Midbrain (tissue), 1 donor: ENCODE data around the gene PPRC1.
A peak's percentile ranks its signal among the peaks of the same experiment; 100 is the strongest.
"Not testable (repeated sequence)": the region's sequence is repeated elsewhere in the genome, so short reads cannot be mapped to it uniquely, and the experiment has no call there.

Experiments
- DNase-seq: peaks from one replicate; lab custom pipeline; 2025; lab: John Stamatoyannopoulos, UW

The PPRC1 gene

DNA sequence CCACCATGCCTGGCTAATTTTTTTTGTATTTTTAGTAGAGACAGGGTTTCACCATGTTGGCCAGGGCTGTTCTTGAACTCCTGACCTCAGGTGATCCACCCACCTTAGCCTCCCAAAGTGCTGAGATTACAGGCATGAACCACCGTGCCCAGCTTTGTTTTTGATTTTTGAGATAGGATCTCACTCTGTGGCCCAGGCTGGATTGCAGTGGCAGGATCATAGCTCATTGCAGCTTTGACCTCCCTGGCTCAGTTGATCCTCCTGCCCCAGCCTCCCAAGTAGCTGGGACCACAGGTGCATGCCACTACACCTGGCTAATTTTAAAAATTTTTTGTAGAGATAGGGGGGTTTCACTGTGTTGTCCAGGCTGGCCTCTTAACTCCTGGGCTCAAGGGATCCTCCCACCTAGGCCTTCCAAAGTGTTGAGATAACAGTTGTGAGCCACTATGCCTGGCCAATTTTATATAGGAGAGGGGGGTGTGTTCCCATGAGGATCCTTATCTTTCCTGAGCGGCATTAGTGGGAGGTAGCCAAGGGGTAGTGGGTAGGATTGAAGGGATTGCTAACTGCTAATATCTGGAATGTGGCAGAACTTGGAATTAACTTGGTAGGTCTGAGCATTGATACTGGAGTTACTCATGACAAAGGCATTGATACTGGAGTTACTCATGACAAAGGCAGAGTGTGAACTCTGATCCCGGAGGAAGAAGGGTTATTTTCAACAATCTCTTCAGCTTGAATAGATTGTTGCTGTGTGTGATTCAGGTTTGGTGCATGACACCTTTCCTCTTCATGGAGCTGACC is 18.3 kb downstream of the PPRC1 start:
- no peak for DNase-seq

DNA sequence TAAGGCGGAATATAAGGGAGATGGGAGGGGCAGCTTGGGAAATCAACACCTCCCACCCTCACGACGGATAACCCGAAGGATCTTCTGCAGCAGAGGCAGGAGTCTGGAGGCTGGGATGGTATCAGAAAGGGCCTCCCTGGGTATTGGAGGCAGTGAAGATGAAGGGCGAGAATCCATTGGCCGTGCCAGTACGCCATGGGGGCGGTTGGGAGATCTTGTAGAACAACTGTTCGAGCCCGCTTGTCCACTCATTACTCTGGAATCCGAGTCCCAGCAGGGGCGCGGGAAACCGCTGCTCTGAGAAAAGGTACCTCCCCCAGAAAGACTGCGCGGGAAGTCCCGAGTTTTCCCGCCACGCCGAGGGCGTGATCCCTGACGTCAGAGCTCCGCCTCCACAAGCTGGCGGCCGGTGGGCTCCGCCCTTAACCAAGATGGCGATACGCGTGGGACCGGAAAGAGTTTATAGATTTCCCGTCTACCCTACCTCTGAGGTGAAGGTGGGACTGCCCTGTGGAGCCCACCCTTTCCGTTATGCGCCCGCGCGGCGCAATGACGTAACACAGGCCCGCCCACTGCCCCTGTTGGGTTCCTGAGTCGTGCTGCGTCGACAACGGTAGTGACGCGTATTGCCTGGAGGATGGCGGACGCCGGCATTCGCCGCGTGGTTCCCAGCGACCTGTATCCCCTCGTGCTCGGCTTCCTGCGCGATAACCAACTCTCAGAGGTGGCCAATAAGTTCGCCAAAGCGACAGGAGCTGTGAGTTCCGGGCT is 19.1 kb downstream of the PPRC1 start, which contains the start of gene NOLC1:
TSS of gene NOLC1 (plus strand) at position 616 of the 771 bp plus-strand sequence. CDS start at position 638, 22 bp downstream.
- DNase-seq = peak; percentile 96

- DNase-seq = no peak
Measured at GRCh38 chr10:102152545-102152890, 19.7 kb downstream of the PPRC1 start.

- no peak for DNase-seq
Measured at GRCh38 chr10:102153093-102153620, 20.3 kb downstream of the PPRC1 start.

DNA sequence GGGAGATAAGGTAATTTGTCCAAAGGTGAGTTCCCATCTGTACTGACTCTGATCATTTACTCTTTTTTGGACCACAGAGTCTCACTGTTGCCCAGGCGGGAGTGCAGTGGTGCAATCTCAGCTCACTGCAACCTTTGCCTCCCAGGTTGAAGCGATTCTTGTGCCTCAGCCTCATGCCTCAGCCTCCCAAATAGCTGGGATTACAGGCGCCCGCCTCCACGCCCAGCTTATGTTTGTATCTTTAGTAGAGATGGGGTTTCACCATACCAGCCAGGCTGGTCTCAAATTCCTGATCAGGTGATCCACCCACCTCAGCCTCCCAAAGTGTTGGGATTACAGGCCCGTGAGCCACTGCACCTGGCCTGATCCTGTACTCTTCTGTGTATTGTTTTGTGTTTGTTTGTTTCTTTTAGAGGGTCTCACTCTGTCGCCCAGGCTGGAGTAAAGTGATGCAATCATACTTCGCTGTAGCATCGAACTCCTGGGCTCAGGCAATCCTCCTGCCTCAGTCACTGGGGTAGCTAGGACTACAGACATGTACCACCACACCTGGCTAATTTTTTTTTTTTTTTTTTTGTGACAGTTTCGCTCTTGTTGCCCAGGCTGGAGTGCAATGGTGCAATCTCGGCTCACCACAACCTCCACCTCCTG is 21.8 kb downstream of the PPRC1 start:
- DNase-seq = no peak

GRCh38 chr10:102157224-102157623 is 24.4 kb downstream of the PPRC1 start:
- no peak for DNase-seq

- DNase-seq = no peak
Measured at GRCh38 chr10:102159051-102159597, 26.3 kb downstream of the PPRC1 start.

- no peak for DNase-seq
Measured at GRCh38 chr10:102159831-102160230, 27.0 kb downstream of the PPRC1 start.

DNA sequence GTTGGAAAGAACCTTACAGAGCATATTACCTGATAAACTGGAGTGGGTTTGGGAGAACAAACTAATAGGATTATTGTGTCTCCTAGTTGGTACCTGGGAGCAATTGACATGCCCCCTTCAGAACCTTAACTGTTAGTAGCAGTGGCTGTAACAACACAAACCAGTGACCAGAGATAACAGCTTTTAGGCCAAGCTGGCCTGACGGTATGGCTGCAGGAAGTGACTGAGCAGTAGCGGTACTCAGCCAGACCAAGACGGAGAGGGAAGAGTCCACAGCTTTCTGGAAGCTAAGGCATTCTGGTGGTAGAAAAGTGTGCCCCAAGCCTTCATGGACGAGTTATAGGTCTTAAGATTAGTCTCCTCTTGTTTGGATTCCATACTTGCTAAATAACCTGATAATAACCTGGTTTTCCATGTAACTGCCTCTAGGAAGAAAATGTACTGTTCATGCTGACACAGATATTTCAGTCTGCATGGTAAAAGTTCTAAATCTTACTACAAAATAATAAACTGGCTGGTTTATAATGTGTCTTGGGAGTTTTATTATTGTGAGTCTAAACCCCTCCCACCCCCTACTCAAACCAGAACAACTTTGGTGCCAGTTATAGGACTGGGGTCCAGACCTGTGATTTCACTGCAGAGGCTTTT is 30.6 kb downstream of the PPRC1 start:
- DNase-seq = no peak

DNA sequence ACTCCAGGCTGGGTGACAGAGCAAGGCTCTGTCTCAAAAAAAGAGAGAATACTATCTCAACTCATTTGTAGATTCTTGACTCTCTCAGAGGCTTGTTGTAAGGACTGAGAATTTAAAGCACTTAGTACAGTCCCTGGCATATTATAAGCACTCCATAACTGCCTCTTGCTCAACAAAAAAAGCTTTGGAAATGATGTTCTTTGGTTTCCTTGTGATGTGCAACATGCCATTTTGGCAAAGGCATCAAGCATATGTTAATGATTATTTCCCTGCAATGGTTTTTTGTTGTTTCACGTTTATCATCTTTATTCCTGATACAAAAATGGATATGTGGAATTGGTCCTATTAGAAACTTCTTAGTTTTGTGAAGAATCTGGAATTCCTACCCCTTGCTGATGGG is 35.0 kb downstream of the PPRC1 start:
- no peak for DNase-seq

- DNase-seq = no peak
Measured at GRCh38 chr10:102170602-102171001, 37.8 kb downstream of the PPRC1 start.

DNA sequence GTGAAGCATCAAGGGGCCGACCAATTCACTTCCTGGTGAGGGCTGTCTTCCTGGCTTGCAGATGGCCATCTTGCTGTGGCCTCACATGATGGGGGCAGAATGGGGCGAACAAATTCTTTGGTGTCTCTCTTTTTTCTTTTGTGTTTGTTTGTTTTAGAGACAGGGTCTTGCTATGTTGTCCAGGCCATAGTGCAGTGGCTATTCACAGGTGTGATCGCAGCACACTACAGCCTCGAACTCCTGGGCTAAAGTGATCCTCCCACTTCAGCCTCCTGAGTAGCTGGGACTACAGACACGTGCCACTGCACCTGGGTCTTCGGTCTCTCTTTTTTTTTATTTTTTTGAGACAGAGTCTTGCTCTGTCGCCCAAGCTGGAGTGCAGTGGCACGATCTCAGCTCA is 39.4 kb downstream of the PPRC1 start:
- DNase-seq = no peak

GRCh38 chr10:102175415-102175814 is 42.6 kb downstream of the PPRC1 start:
- no peak for DNase-seq

DNA sequence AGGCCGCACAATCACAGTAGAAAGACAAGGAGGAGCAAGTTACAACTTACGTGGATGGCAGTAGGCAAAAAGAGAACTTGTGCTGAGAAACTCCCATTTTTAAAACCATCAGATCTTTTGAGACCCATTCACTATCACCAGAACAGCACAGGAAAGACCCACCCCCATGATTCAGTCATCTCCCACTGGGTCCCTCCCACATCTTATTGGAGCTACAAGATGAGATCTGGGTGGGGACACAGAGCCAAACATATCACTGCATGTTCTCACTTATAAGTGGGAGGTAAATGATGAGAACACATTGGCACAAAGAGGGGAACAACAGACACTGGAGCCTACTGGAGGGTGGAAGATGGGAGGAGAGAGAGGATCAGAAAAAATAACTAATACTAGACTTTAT is 51.8 kb downstream of the PPRC1 start:
- no peak for DNase-seq

DNA sequence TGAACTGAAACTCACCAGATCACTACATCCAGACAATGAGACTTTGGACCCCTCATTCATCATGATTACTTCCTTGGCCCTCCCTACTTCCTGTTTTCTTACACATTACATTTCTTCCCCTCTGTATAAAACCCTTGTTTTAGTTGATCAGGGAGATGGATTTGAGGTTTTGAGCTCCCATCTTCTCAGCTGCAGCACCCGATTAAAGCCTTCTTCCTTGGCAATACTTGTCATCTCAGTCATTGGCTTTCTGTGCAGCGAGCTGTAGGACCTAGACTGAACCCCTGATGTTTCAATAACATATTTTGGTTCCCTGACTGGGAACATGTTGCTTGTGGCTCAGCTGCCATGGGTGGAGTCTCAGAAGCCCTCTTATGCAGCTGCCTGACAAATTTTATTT is 52.4 kb downstream of the PPRC1 start:
- DNase-seq = no peak

GRCh38 chr10:102185811-102186527 is 53.1 kb downstream of the PPRC1 start:
- no peak for DNase-seq

DNA sequence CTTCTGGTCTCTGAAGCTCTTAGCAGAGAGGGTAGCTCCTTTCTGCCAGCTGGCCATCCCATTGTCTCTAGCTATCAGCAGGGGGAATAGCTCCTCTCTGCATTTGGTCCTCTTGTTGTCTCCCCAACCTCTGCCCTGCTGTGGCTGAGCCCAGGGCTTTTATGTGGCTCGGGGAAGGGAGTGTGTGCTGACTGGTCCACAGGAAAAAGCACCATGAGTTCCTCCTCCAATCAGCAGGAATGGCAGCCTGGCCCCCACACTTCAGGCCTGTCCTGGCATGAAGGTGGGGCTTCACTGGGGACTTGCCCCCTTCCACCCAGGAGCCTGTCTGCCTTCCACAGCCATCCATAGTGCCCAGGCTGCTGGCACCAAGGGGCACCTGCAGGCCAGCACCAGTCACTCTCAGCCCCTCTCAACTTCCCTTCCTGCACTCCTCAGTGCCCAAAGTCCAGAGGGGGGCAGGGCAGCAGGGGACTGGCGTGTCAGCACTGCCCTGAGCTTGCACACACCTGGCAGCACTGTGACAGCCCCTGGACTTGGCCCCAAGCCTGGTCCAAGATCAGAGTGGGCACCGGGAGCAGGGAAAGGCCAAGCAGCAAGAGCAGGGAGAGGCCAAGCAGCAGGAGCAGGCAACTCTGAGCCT is 55.6 kb downstream of the PPRC1 start:
- DNase-seq = no peak

DNA sequence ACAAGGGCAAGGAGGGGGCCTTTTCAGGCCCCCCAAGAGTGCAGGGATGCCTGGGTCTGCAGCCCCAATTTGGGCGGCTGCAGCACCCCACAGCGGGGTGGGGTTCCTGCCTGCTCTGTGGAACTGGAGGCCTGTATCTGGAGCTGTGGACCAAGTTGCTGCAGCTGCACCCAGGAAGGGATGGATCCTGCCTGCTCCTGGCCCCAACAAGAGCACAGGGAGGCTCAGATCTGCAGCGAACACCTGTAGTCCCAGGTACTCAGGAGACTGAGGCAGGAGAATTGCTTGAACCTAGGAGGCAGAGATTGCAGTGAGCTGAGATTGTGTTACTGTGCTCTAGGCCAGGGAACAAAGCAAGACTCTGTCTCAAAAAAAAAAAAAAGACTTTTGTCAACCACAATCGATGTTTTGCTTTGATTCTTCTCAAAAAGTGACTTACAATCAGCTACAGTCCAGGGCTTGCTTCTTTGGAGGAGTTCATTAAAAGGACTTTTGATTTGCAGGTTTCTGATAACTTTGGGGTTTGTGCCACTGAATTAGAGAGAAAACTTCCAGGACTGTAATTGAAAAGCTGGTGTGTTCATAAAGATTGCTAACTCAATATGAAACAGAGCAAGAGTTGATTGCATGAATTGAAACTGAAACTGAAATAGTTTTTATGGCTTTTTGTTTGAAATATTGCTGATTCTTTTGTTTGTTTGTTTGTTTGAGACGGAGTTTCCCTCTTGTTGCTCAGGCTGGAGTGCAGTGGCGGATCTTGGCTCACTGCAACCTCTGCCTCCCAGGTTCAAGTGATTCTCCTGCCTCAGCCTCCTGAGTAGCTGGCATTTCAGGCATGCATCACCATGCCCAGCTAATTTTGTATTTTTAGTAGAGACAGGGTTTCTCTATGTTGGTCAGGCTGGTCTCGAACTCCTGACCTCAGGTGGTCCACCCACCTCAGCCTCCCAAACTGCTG is 56.4 kb downstream of the PPRC1 start:
- not testable (repeated sequence) for DNase-seq

- no peak for DNase-seq
Measured at GRCh38 chr10:102191956-102192355, 59.1 kb downstream of the PPRC1 start.
